Transverse colon (tissue), 3 donors: ENCODE results near the gene ABHD15.

Experiments used
- CTCF ChIP-seq, 5 experiments: fragments of 200-600 bp in 3 of 5; fragments of 450-650 bp in 2 of 5; sonication (generic) in 3 of 5; IDR thresholded peaks; 1 replicate in 2 of 5; 2 replicates in 3 of 5; pipeline ENCODE4 v1.5.1; 2016 to 2017; ENCODE audit warnings: antibody characterized with exemption in 5 of 5, inconsistent platforms in 3 of 5, mild to moderate bottlenecking in 2 of 5, moderate library complexity in 1 of 5
- EP300 ChIP-seq: sonication (generic); formaldehyde crosslinking; IDR thresholded peaks from one replicate; pipeline ENCODE4 v1.6.1; 2017; ENCODE audit warnings: antibody characterized with exemption, low read depth
- POLR2A ChIP-seq: fragments of 450-650 bp; IDR thresholded peaks from one replicate; pipeline ENCODE4 v1.6.1; 2016; ENCODE audit warnings: antibody characterized with exemption, mild to moderate bottlenecking, moderate library complexity

- TF ChIP-seq POLR2A, result no peak
- TF ChIP-seq CTCF (IDR thresholded peaks at IDR 0.05), result no peak
- TF ChIP-seq EP300, result no peak
Observed at GRCh38 chr17:29587591-29587990, 20.8 kb upstream of the ABHD15 start.
